GM18907 (cell line): ENCODE measurements around the gene TANGO2.

Experiments
- ATAC-seq: cut with Tn5 transposase; IDR thresholded peaks from one replicate; pipeline ENCODE4 v1.9.1; 2021; ENCODE audit warnings: mild to moderate bottlenecking, moderate library complexity; ENCODE audit not compliant: unreplicated experiment

Gene TANGO2

GRCh38 chr22:20020533-20021195 lies at the start of gene TANGO2:
Gene TANGO2, plus strand, starts transcription at chr22:20021110. Its CDS starts 15,689 bp downstream, at chr22:20036799.
- peak; percentile 72 for ATAC-seq

- ATAC-seq = no peak
Measured at GRCh38 chr22:19971276-19972124, 49.4 kb upstream of the TANGO2 start.

- ATAC-seq = no peak
Measured at GRCh38 chr22:19972251-19972650, 48.7 kb upstream of the TANGO2 start.

GRCh38 chr22:19972652-19973550 lies 48.0 kb upstream of the TANGO2 start:
- no peak for ATAC-seq

- ATAC-seq = no peak
Measured at GRCh38 chr22:19973551-19974267, 47.2 kb upstream of the TANGO2 start.

GRCh38 chr22:19974268-19974861 lies 46.5 kb upstream of the TANGO2 start:
- ATAC-seq = no peak

GRCh38 chr22:19974935-19975706 lies 45.8 kb upstream of the TANGO2 start:
- ATAC-seq = no peak

GRCh38 chr22:19975707-19976035 lies 45.2 kb upstream of the TANGO2 start:
- ATAC-seq = no peak

GRCh38 chr22:19976671-19977070 lies 44.2 kb upstream of the TANGO2 start:
- ATAC-seq = no peak

- no peak for ATAC-seq
Measured at GRCh38 chr22:19977296-19978243, 43.3 kb upstream of the TANGO2 start.

GRCh38 chr22:19978748-19979147 lies 42.2 kb upstream of the TANGO2 start:
- no peak for ATAC-seq

- ATAC-seq = no peak
Measured at GRCh38 chr22:19979712-19980493, 41.0 kb upstream of the TANGO2 start.

GRCh38 chr22:19980766-19981165 lies 40.1 kb upstream of the TANGO2 start:
- no peak for ATAC-seq

GRCh38 chr22:19981171-19981960 lies 39.5 kb upstream of the TANGO2 start:
- ATAC-seq = no peak

GRCh38 chr22:19981961-19982920 lies 38.7 kb upstream of the TANGO2 start:
- no peak for ATAC-seq
